HS-5 (cell line): ENCODE data around the gene SLC12A4.
"Not testable (repeated sequence)": the region's sequence is repeated elsewhere in the genome, so short reads cannot be mapped to it uniquely, and the experiment has no call there.

Experiments
- DNase-seq: peaks from one replicate; pipeline ENCODE4 v3.0.0-alpha.2; 2012; ENCODE audit warnings: low read depth

Gene SLC12A4

GRCh38 chr16:67941469-67942199 is 26.8 kb downstream of the SLC12A4 start:
- no peak for DNase-seq

- DNase-seq: no peak
Observed at GRCh38 chr16:67940446-67941089, 27.9 kb downstream of the SLC12A4 start.

DNA sequence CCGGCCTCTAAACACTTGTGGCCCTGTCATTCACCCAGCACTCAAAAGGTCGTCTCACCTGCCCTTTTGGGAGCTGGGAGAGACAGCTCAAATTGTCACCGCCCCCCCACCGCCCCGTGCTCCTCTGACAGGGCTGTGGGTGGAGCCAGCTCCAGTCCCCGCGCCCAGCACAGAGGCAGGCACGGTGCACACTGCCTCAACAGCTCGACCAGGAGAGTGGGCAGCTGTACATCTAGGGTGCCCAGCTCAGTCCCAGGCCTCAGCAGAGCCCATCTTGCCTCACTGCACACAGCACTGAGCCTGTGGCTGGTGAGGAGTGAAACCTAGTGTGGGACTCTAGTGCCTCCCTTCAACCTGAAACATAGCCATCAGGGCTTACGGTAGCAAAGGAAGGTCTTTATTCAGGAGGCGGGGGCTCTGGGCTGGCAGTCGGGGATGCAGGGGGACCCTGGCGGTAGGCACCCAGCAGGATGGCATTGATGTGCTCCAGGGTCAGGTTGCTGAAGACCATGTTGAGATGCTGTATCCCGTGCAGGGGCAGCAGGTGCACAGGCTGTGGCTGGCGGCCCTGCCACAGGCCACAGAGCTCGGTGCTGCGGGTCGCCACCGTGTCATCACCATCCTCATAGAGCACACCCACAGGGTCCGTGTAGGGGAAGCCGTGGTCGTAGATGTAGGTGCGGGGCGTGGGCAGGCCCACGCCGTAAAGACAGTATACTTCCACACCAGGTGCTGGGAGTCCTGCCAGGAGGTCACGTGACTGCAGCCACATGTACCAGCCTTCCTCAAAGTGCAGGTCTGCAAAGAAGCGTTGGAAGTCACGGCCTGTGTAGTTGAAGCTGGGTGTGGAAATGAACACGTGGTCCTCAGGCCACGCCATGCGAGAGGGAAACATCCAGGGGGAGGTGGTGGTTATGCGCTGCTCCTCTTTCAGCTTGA is 28.7 kb downstream of the SLC12A4 start:
- no peak for DNase-seq

DNA sequence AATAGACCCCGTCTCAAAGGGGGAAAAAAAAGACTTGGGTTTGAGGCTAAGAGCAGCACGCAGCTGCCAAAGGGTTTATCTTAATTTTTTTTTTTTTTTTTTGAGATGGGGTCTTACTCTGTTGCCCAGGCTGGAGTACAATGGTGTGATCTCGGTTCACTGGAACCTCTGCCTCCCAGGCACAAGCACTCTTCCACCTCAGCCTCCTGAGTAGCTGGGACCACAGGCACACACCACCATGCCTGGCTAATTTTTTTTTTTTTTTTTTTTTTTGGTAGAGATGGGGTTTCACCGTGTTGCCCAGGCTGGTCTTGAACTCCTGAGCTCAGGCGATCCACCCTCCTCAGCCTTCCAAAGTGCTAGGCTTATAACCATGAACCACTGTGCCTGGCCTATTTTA is 30.7 kb downstream of the SLC12A4 start:
- DNase-seq: not testable (repeated sequence)

GRCh38 chr16:67936880-67937605 is 31.4 kb downstream of the SLC12A4 start:
- DNase-seq: no peak

DNA sequence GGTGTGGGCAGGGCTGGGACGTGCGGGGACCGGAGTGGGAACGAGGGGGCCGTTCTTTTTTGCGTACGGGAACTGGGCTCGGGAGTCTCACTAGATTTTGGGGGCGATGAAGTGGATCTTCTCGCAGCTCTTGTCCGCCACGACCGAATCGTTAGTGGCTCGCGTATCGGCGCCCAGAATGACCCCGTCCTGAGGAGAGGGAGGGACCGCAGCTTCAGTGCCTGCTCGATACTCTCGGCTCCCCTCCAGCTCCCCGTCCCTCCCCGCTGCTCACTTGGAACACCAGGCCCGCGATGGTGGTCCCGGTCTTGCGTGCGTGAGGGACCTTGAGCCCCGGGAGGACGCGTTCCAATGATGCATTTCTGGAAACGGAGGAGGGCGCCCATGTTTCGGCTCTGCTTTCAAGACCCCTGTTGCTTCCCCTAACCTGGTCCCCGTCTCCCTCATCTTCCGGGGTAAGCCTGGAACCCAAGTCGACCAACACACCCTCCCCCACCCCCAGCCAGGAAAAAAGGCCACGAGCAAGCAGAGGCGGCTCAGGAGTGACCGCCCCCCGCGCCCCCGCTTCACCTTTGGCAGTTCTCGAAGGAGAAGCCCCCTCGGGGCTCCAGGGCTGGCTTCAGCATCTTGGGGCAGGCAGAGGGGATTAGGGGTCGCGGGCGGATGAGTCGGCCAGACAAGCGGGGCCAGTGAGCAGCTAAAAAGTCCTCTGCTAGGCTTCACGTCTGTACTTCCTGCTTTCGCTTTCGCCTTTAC is 32.1 kb downstream of the SLC12A4 start, which contains the start of gene PSMB10:
Gene PSMB10, minus strand, starts transcription at position 727 of the 756 bp plus-strand sequence. Its CDS starts 101 bp downstream, at position 626.
- no peak for DNase-seq

DNA sequence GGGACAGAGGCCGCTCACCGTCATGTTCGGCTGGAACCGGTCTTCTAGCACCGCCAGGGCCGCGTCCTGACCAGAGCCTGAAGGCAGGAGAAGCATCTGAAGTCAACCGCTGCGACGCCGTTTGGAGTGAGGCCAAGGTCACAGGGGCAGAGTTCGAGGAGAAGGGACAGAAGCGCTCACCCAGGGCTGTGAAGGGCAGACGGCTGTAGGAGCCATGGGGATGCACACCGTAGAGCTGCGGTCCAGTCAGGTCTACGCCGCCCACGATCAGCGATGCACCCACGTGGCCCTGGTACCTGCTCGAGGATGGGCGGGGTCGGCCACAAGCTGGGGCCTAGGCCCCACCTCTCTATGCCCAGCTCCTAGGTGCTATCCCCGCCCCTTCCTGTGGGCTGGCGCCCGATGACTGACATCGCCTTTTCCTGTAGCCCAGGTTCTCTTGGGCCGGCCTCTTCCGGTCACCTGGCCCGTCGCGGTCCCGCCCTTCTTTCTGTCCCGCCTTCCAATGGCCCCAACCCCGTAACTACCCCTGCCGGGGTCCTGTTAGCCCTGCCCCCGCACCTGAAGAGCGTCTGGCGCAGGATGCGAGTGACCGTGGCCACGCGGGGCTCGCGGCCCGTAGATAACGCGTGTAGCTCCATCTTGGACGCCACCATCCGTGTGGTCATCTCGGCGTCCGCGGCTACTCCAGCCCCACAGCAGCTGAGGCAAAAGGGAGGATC is 32.9 kb downstream of the SLC12A4 start:
- DNase-seq: peak; percentile 86

DNA sequence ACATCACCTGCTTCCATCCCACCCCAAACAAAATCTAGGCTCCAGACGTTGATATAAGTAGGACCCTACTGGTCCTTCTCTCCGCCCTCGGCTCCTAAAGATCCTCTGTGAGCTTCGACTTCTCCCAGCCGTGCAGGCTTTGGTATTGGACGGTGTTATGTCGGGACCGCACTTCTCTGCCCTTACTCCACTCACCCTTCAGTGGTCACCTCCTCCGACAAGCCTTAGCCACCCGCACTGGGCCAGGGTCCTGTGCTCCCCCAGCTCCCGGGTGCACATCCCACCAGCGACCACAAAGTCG is 33.4 kb downstream of the SLC12A4 start:
- DNase-seq: no peak

DNA sequence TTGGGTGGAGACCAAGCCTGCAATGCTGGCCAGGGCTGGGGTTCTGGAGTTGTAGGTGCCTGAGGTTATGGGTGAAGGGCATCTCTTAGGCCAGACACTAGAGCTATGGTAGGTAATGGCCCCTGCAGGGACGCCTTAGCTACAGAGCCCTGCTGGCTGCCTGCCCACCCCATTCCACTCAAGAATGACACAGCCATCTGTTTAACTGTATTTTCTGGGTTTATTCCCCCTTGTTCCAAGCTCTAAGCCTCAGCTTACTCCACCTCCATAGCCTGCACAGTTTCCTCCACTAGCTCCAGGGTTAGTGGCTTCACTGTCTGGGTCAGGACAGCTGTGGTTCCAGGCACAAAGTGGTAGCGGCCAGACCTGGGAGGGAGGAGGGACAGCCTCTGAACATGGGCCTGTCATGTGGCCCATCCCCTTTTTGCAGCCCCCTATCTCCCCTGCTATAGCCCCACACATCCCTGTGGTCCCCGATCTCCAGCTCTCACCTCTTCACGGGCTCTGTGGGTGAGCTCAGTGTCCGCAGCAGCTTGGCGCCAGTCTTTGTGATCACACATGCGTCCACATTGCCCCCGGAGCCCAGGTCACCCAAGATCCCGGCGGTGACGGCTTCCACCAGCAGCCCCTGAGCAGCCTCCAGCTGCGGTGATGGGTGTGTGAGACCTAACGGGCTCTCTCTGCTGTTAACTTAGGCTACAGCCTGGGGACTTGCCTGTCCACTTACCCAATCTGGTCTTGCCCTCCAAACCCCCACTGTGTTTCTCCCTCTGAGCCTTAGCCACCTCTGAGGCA is 33.9 kb downstream of the SLC12A4 start:
- DNase-seq: no peak

GRCh38 chr16:67933805-67934204 is 34.6 kb downstream of the SLC12A4 start:
- DNase-seq: no peak

DNA sequence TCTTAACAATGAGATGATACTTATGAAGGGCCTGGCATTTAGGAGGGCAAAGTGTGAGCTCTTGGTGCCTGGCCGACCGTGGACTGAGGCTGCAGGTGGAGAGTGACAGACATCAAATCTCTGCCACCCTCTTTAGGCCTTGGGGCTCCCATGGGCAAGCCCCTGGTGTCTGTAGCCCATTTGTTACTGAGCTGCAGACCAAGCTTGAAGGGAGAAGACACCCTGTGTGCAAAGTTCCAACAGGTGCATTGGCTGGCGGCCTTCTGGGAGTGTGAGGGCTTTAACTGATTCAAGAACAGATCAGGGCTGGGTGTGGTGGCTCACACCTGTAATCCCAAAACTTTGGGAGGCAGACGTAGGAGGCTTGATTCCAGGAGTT is 36.0 kb downstream of the SLC12A4 start:
- DNase-seq: no peak

DNA sequence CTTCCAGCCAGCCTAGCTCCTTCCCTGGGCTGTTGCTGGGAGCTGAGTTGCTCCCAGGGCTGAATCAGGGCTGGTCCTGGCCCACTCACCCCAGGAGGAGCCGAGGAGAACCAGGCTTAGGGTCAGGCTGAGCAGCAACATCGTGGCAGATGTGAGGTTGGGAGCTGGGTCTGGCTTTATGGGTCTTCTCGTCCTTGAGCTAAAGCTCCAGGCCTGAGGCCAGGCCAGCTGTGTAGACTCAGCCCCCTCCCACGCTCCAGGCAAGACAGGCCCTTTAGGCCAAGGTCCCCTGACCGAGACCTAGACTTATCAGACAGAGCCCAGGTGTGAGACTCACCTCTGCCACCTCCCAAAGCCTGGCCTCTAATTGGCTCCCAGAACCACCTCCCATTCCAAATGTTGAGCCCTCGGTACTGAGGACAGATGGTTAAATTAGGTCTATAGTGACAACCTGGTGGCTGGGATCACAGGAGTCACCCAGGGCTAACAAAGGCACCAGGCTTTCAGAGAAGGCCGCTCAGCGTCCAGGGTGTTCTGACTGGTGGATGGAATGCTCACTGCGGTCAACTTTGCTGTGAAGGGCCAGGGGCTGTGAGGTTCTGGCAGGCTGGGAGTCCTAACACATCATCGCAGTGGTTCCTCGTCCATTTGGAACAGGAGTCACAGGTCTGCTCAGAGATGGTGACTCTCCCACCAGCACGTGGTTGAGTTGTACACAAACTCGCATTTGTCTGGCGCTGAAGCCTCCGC is 36.5 kb downstream of the SLC12A4 start, which contains the start of gene CTRL:
Gene CTRL, minus strand, starts transcription at position 151 of the 750 bp plus-strand sequence. Its CDS starts 10 bp downstream, at position 141.
- no peak for DNase-seq

GRCh38 chr16:67930678-67931211 is 37.7 kb downstream of the SLC12A4 start:
- DNase-seq: no peak

- DNase-seq: no peak
Observed at GRCh38 chr16:67930191-67930590, 38.2 kb downstream of the SLC12A4 start.

DNA sequence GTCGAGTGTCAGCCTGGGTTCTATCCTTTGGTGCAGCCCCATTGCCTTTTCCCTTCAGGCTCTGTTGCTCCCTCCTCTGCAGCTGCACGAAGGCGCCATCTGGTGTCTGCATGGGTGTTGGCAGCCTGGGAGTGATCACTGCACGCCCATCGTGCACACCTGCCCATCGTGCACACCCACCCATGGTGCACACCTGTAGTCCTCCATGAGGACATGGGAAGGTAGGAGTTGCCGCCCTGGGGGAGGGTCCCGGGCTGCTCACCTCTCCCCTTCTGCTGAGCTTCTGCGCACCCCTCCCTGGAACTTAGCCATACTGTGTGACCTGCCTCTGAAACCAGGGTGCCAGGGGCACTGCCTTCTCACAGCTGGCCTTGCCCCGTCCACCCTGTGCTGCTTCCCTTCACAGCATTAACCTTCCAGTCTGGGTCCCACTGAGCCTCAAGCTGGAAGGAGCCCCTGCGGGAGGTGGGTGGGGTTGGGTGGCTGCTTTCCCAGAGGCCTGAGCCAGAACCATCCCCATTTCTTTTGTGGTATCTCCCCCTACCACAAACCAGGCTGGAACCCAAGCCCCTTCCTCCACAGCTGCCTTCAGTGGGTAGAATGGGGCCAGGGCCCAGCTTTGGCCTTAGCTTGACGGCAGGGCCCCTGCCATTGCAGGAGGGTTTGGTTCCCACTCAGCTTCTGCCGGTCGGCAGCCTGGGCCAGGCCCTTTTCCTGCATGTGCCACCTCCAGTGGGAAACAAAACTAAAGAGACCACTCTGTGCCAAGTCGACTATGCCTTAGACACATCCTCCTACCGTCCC is 39.7 kb downstream of the SLC12A4 start:
- DNase-seq: no peak

GRCh38 chr16:67928147-67928546 is 40.3 kb downstream of the SLC12A4 start:
- no peak for DNase-seq

- no peak for DNase-seq
Observed at GRCh38 chr16:67927131-67927941, 41.1 kb downstream of the SLC12A4 start.
